Stimulated activated naive CD8-positive, alpha-beta T cell treated with anti-CD3 and anti-CD28 coated beads, Interleukin-15, amount 100 ng/mL, for 72 hours (primary cell): ENCODE measurements around the gene SF3A1.

Source experiments
- ATAC-seq: fragments of 150-1000 bp; cut with Tn5 transposase; 2 replicates; pipeline ENCODE4 v1.10.0; 2021; ENCODE audit warnings: mild to moderate bottlenecking, moderate library complexity
- DNase-seq, 2 donors: peaks; one replicate each; pipeline ENCODE4 v3.0.0; 2021 to 2022
- H3K27ac Mint-ChIP-seq, 2 donors: one replicate each; pipeline ENCODE4 v1.8.0; 2022; ENCODE audit warnings: mild to moderate bottlenecking in 2 of 2, mixed read lengths in 2 of 2, moderate library complexity in 2 of 2
- H3K27me3 Mint-ChIP-seq: one replicate; pipeline ENCODE4 v1.8.0; 2022; ENCODE audit warnings: mixed read lengths
- H3K4me1 Mint-ChIP-seq: one replicate; pipeline ENCODE4 v1.8.0; 2022; ENCODE audit warnings: mild to moderate bottlenecking, mixed read lengths
- H3K4me3 Mint-ChIP-seq, 2 donors: one replicate each; pipeline ENCODE4 v1.8.0; 2022; ENCODE audit warnings: mild to moderate bottlenecking in 2 of 2, mixed read lengths in 2 of 2, moderate library complexity in 1 of 2
- H3K9me3 Mint-ChIP-seq, 2 donors: one replicate each; pipeline ENCODE4 v1.8.0; 2022; ENCODE audit warnings: mixed read lengths in 2 of 2

The SF3A1 gene

GRCh38 chr22:30310881-30311771 is 45.6 kb downstream of the SF3A1 start:
- H3K27ac Mint-ChIP-seq: peak overlapping the region; percentile 36 to 91
- ATAC-seq: no peak
- no peak for DNase-seq
- H3K4me3 Mint-ChIP-seq: peak overlapping the region; percentile 3 to 50
- H3K27me3 Mint-ChIP-seq: no peaks in the 10 kb centered on the region
- peaks cover 100% of the 10 kb centered on the region for H3K4me1 Mint-ChIP-seq
- no peaks in the 10 kb centered on the region for H3K9me3 Mint-ChIP-seq

DNA sequence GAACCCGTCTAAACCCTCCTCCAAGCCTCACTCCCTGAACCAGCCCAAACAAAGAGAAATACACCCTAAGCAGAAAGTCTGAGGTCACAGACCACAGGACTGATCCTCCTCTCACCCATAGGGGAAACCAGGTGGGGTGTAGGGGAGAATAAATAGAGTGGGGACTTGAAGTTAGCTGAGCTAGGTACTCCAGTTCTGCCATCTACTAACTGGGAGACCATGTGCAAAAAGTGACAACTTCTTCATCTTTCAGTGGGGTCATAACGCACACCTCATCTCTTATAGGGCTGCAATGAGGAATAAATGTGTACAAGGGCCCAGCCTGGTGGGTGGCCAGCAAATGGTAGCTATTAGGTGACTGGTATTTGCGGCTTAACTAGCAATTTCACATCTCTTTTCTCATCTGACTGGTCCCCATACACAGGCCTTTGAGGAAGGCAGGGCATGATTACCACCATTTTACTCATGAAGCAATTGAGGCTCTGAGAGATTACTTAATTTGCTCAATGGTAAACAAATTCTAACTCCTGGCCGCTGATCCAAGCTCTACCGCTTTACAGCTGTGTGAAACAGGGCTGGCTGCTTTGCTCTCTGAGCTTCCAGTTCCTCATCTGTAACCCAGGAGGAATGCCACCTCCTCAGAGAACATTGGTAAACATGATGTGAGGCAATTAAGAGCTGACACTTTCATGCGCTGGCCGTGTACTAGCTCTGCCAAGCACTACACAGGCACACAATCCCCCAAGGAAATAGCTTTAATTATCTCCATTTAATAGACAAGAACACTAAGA is 46.5 kb downstream of the SF3A1 start:
- Mint-ChIP-seq H3K4me1 (peaks cover 100% of the 10 kb centered on the region), H3K4me3 (peak overlapping the region; percentile 60 to 74), H3K9me3 (no peaks in the 10 kb centered on the region), H3K27me3 (no peaks in the 10 kb centered on the region), H3K27ac (peak overlapping the region; percentile 84 to 91)
- ATAC-seq: peak; percentile 58
- DNase-seq: peak; percentile 39 to 40

DNA sequence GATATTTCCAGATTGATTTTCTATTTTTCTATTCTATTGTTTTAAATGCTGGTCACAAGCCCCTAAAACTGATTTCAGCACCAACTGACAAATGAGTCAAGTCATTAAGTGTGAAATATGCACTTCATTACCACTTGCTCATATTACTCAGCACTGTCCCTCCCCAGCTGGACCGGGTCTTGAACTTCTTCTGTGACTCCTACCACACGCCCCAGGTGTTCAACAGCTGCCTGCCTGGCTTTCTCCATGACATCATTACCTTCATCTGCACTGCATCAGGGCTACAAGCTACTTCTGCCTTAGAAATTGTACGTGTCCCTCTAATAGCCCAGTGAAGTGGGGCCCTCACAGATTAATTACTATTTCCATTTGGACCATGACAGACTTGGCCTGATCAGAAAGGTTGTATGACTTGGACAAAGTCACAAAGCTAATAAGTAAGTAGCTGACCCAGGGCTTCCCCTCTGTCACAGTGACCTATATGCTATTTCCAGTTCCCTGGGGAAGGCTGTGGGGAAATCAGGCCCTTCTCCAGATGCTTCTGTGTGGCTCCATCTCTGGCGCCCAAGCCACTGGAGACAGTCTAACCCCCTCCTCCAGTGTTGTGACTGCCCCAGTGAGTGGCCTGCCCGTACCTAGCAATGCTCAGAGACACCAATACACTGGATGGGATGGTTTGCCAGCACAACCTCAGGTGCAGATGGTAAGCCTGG is 48.0 kb downstream of the SF3A1 start:
- DNase-seq: peak in 1 of 2 donors; percentile 33
- peak overlapping the region; percentile 27 to 74 for H3K4me3 Mint-ChIP-seq
- H3K9me3 Mint-ChIP-seq: no peaks in the 10 kb centered on the region
- H3K4me1 Mint-ChIP-seq: peaks cover 100% of the 10 kb centered on the region
- no peak for ATAC-seq
- no peaks in the 10 kb centered on the region for H3K27me3 Mint-ChIP-seq
- H3K27ac Mint-ChIP-seq: peak overlapping the region; percentile 35 to 90

GRCh38 chr22:30308093-30308492 is 48.6 kb downstream of the SF3A1 start:
- no peak for ATAC-seq

DNA sequence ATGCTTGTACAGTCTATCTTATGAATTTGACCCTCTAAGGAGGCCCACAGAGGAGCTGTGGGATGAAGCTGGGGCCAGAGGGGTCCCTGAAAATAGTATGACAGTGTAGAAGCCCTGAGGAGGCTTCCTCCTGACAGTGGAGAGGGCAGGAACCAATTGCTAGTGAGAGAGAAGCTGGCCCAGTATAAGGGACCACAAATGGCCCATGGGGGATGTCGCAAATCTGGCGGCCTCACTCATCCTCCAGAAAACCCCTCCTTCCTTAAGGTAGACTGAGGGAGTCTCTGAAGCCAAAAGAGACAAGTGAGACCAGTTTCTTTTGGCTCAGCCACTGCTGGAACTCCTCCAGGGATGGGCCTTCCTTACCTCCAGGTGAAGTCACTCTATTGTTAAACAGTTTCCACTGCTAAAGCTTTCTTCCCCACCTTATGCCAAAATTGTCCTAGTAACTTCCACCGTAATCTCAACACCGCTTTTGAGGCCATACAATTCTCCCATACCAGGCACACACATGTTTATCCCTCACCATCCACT is 49.6 kb downstream of the SF3A1 start:
- H3K27ac Mint-ChIP-seq: peak overlapping the region; percentile 72 to 93
- ATAC-seq (no peak), DNase-seq (no peak)
- no peaks in the 10 kb centered on the region for H3K9me3 Mint-ChIP-seq
- no peaks in the 10 kb centered on the region for H3K27me3 Mint-ChIP-seq
- H3K4me3 Mint-ChIP-seq: peak overlapping the region; percentile 84 to 86
- H3K4me1 Mint-ChIP-seq: peaks cover 100% of the 10 kb centered on the region

More at GRCh38 chr22:30308093-30308492, 48.6 kb downstream of the SF3A1 start:
- no peak for DNase-seq
- H3K9me3 Mint-ChIP-seq: no peaks in the 10 kb centered on the region
- no peaks in the 10 kb centered on the region for H3K27me3 Mint-ChIP-seq
- peak overlapping the region in 1 of 2 donors; percentile 27 for H3K4me3 Mint-ChIP-seq
- H3K4me1 Mint-ChIP-seq: peaks cover 100% of the 10 kb centered on the region
- peak overlapping the region; percentile 35 to 90 for H3K27ac Mint-ChIP-seq

DNA sequence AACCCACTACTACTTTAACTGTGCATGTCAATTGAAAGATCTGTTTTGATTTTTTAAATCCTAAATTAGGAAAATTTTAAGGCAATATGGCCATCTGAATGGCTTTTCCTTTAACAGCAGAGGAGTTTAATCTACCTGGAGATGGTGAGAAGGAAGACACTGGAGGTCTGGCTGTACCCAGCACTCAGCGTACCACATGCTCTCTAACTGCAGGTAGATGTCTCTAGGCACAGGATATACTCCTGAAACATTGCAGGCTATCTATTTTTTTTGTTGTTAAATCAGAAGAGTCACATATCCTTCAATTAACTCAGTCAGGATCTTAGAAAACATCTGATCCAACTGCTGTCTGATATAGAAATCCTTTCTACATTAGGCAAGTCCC is 50.1 kb downstream of the SF3A1 start:
- no peak for DNase-seq

DNA sequence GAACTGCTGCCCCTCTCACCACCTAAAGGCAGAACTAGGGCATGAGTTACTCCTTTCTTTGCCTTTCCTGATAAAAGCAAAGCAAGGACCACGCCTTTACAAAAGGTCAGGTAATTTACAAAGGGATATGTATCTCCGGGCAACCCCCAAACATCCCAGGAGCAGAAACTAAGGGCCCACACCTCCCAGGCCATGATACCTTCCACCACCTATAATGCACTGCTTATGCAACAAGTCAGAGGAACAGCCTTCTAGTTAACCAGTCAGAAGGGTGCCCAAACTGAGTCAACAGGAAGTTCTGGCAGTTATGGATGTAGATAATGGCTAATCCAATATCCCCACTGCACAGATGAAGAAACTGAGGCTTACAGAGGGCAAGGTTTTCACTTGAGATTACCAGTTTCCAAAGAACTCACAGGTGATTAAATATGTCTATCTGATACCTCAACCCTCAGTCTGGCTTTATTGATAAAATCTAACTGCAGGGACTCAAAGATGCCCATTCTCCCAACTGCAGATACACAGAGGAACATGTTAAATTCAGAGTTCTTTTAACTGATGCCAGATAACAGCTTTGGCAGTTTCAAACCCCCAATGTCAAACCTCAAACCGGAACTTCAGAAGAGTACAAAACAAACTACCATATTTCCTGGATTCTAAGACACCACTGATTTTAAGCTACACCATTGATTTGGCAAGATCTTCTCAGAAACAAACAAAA is 50.6 kb downstream of the SF3A1 start:
- H3K27me3 Mint-ChIP-seq: no peaks in the 10 kb centered on the region
- peak overlapping the region; percentile 84 to 86 for H3K4me3 Mint-ChIP-seq
- ATAC-seq (peak; percentile 81), DNase-seq (peak in 1 of 2 donors; percentile 53)
- H3K4me1 Mint-ChIP-seq: peaks cover 100% of the 10 kb centered on the region
- H3K9me3 Mint-ChIP-seq: no peaks in the 10 kb centered on the region
- peak overlapping the region; percentile 91 to 96 for H3K27ac Mint-ChIP-seq

More for the DNA sequence above, 50.1 kb downstream of the SF3A1 start:
- peak overlapping the region; percentile 72 to 91 for H3K27ac Mint-ChIP-seq
- peak overlapping the region; percentile 84 to 86 for H3K4me3 Mint-ChIP-seq
- no peak for ATAC-seq
- H3K4me1 Mint-ChIP-seq: peaks cover 100% of the 10 kb centered on the region
- no peaks in the 10 kb centered on the region for H3K9me3 Mint-ChIP-seq
- H3K27me3 Mint-ChIP-seq: no peaks in the 10 kb centered on the region

DNA sequence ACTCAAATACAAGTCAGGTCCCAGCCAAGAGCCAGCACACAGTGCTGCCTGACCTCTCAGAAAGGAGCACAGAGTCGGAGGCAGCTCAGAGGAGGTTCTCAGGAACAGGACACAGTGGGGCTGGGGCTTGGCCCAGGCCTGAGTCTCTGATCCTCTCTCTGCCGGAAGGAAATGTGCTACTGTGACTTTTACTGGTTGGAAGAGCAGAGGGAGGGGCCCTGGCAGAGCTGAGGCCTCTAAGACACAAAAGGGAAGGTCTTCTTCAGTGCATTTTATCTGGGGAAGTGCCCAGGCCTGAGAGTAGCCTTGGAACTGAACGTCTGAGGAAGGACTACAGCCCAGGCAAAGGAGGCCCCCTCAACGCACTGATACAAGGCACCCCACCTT is 51.2 kb downstream of the SF3A1 start:
- DNase-seq (peak; percentile 36 to 68), ATAC-seq (peak; percentile 87)
- Mint-ChIP-seq H3K9me3 (no peaks in the 10 kb centered on the region), H3K4me3 (peak overlapping the region; percentile 84 to 86), H3K27ac (peak overlapping the region; percentile 91 to 96), H3K4me1 (peaks cover 100% of the 10 kb centered on the region), H3K27me3 (no peaks in the 10 kb centered on the region)

- peak overlapping the region; percentile 91 to 96 for H3K27ac Mint-ChIP-seq
- ATAC-seq: no peak
- no peaks in the 10 kb centered on the region for H3K27me3 Mint-ChIP-seq
- no peak for DNase-seq
- peaks cover 100% of the 10 kb centered on the region for H3K4me1 Mint-ChIP-seq
- H3K9me3 Mint-ChIP-seq: no peaks in the 10 kb centered on the region
- peak overlapping the region; percentile 84 to 86 for H3K4me3 Mint-ChIP-seq
These were observed 52.0 kb downstream of the SF3A1 start for GRCh38 chr22:30304495-30305244.

DNA sequence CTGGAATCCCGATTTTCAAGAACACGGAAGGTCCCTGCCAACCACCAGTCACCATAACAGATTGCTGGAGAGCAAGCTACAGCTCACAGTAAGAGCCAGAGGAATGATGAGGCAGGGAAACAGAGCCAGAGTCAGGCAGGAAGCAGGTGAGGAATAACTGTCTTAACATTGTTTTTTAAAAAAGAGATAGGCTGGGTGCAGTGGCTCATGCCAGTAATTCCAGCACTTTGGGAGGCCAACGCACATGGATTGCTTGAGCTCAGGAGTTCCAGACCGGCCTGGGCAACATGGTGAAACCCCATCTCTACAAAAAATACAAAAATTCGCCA is 53.9 kb downstream of the SF3A1 start:
- Mint-ChIP-seq H3K4me1 (peaks cover 100% of the 10 kb centered on the region), H3K4me3 (peak overlapping the region; percentile 64), H3K9me3 (no peaks in the 10 kb centered on the region), H3K27ac (peak overlapping the region; percentile 96 to 97), H3K27me3 (no peaks in the 10 kb centered on the region)
- ATAC-seq (no peak), DNase-seq (no peak)

- no peaks in the 10 kb centered on the region for H3K27me3 Mint-ChIP-seq
- peak overlapping the region; percentile 96 to 97 for H3K27ac Mint-ChIP-seq
- DNase-seq (no peak), ATAC-seq (no peak)
- no peaks in the 10 kb centered on the region for H3K9me3 Mint-ChIP-seq
- peaks cover 100% of the 10 kb centered on the region for H3K4me1 Mint-ChIP-seq
- H3K4me3 Mint-ChIP-seq: peak overlapping the region; percentile 64
These were observed 54.5 kb downstream of the SF3A1 start for GRCh38 chr22:30301995-30302809.

- H3K27ac Mint-ChIP-seq: peak overlapping the region in 1 of 2 donors; percentile 74
- H3K27me3 Mint-ChIP-seq: no peaks in the 10 kb centered on the region
- no peak for ATAC-seq
- no peak overlapping the region for H3K4me3 Mint-ChIP-seq
- peaks cover 92% of the 10 kb centered on the region for H3K4me1 Mint-ChIP-seq
- no peak for DNase-seq
- H3K9me3 Mint-ChIP-seq: no peaks in the 10 kb centered on the region
These were observed 57.4 kb downstream of the SF3A1 start for GRCh38 chr22:30299322-30299721.

DNA sequence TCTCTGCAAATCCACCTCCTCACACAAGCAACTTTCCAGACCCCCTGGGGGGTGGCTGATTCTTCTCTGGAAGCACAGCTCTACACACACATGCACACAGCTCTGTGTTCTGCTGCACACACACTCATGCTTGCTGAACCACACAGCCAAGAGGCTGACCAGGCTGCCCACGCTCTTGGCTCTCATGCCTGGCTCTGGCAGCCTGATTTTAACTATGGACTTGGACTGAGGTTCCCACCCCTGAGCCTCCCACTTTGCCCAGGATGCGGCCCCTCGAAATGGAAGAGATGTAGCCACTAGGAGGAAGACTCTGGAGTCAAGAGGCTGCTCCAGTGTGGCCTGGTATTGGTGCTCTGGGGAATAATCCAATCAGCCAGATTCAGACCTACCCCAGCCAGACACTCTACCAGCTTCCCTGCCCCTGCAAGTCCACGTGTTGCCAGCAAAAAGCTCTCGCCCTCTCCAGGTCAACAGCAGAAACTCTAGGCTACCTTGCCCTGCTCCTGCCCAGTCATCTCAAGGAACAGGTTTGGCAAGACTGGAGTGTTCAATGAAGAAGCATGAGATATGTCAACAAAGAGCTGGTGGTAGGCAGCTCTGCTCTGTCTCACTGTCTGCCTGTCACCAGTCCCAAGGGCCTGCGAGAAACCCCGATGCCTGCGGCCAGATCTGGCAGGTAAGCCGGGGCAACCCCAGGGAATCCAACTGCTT is 58.5 kb downstream of the SF3A1 start:
- Mint-ChIP-seq H3K4me1 (peaks cover 92% of the 10 kb centered on the region), H3K27me3 (no peaks in the 10 kb centered on the region), H3K27ac (peak overlapping the region; percentile 35 to 61), H3K9me3 (no peaks in the 10 kb centered on the region), H3K4me3 (no peak overlapping the region)
- DNase-seq: no peak
- no peak for ATAC-seq
